Measurements from ENCODE around the gene LARP1. TPM values are rescaled to one million over a fixed set of nuclear protein-coding genes. Genes with fewer than 3 reads are reported as not detected.
A peak's percentile ranks its signal among the peaks of the same experiment; 100 is the strongest.

LARP1 gene
- total and polyA plus RNA-seq, 9 of the 15 experiments (the other 6 are each of a cell fraction or from before 2014, with no cell fraction given) = 22.6 to 300 (median 92.0) TPM

- Histone ChIP-seq H3K4me1 (replicated peaks in 1 of 2; ENCODE audit: control insufficient read depth in 2 of 2, insufficient read depth in 2 of 2, low read length in 2 of 2) (peaks cover 21 to 32% of the 10 kb centered on the region in 2 experiments), H4K20me1 (replicated peaks; ENCODE audit: control insufficient read depth, insufficient read depth, low read length) (peaks cover 10% of the 10 kb centered on the region), H3K4me2 (ENCODE audit: insufficient read depth, low read length) (peak overlapping the region; percentile 83), H3K9ac (ENCODE audit: insufficient read depth in 1 of 2, low read depth in 2 of 2, low read length in 2 of 2) (peak overlapping the region; percentile 73 to 94; a peak in 3 of 4 replicates), H3K9me3 (replicated peaks; ENCODE audit: control insufficient read depth, insufficient read depth, low read depth, low read length) (no peaks in the 10 kb centered on the region), H3K9me1 (ENCODE audit: control insufficient read depth, insufficient read depth, low read length) (no peaks in the 10 kb centered on the region), H3K36me3 (ENCODE audit: control insufficient read depth, insufficient read depth, low read length) (peaks cover 9% of the 10 kb centered on the region), H3K4me3 (peak overlapping the region; percentile 48), H2AFZ (ENCODE audit: low read depth, low read length) (peak overlapping the region; percentile 86), H3K79me2 (ENCODE audit: control insufficient read depth, insufficient read depth, low read length) (peaks cover 52% of the 10 kb centered on the region), H3K27me3 (ENCODE audit: control insufficient read depth in 2 of 2, insufficient read depth in 2 of 2, low read length in 2 of 2) (no peaks in the 10 kb centered on the region), H3K27ac (ENCODE audit: extremely low read depth, low read depth, low read length) (peak overlapping the region; percentile 99)
- TF ChIP-seq SAFB (IDR thresholded peaks at IDR 0.05; ENCODE audit: borderline replicate concordance, low read depth, low read length) (no peak), L3MBTL2 (IDR thresholded peaks at IDR 0.05) (peak; percentile 8; the same call in 1 of the 2 replicates), ZNF395 (CRISPR knock-in tag; IDR thresholded peaks at IDR 0.05) (0 out of 2 replicates have a peak, but pooled peaks have one; percentile 16), NR4A1 (CRISPR knock-in tag; IDR thresholded peaks at IDR 0.05) (0 out of 2 replicates have a peak, but pooled peaks have one; percentile 27), NR4A1 (tag; IDR thresholded peaks at IDR 0.05) (no peak), E2F6 (IDR thresholded peaks at IDR 0.05; ENCODE audit: borderline replicate concordance in 1 of 2, extremely low read depth in 1 of 2, insufficient read depth in 1 of 2, insufficient read length in 1 of 2, low read depth in 1 of 2, low read length in 1 of 2, poor library complexity in 1 of 2, severe bottlenecking in 1 of 2) (peak; percentile 25 to 33)
- ChIA-PET CTCF (ENCODE audit: low intra/inter-chr PET ratio) (no interaction called here), POLR2A (interaction anchor here (0.7 to 1.8 kb wide), 7 partner anchors 9 to 119 kb away, joined by 3 to 7 read pairs (median 3); no protein-coding TSS in a partner anchor)
- FAIRE-seq (no peak), ATAC-seq (no peak), DNase-seq (ENCODE audit: extremely low read depth in 1 of 4, low spot score in 3 of 4) (peak in 2 of 4 experiments; percentile 27 to 57)
- BruUV-seq (replicated peaks) = no TSS peak
- in situ Hi-C loops (cut with MboI) (no loop called here), intact Hi-C loops (cut with micrococcal nuclease) (loop anchor here (2.0 kb wide), 2 partner anchors 59 to 105 kb away; partner anchors contain the start of gene CNOT8)
- 4% methylated on average over 5 of the region's 5 CpGs for WGBS (ENCODE audit: insufficient coverage, low coverage, missing lambda C conversion rate)
Measured at GRCh38 chr5:154753792-154754191, 1.4 kb upstream of the LARP1 start.
